HepG2 (cell line): ENCODE data around the gene VAC14.

Source experiments
- ATF2 ChIP-seq: sonication (generic); formaldehyde crosslinking; IDR thresholded peaks from 2 replicates; pipeline ENCODE4 v1.4.0; 2020; ENCODE audit warnings: missing genetic modification reagents
- CEBPB ChIP-seq: IDR thresholded peaks from 2 replicates; pipeline ENCODE4 v1.6.1; 2011; ENCODE audit warnings: low read depth, low read length, improper control_type of control experiment, borderline replicate concordance
- CTCF ChIP-seq: sonication (generic); formaldehyde crosslinking; IDR thresholded peaks from 2 replicates; pipeline ENCODE4 v1.5.0; 2020; ENCODE audit warnings: mild to moderate bottlenecking, missing genetic modification reagents, moderate library complexity
- ESRRA ChIP-seq: sonication (generic); formaldehyde crosslinking; IDR thresholded peaks from 2 replicates; pipeline ENCODE4 v1.5.1; 2020; ENCODE audit warnings: mild to moderate bottlenecking, low read depth, missing genetic modification reagents
- ETV6 ChIP-seq: sonication (generic); formaldehyde crosslinking; conservative IDR thresholded peaks from 2 replicates; pipeline ENCODE4 v1.4.0; 2020; ENCODE audit warnings: missing genetic modification reagents
- HNRNPUL1 ChIP-seq: fragments of 200-400 bp; formaldehyde crosslinking; IDR thresholded peaks from 2 replicates; pipeline ENCODE4 v1.6.1; 2017; ENCODE audit warnings: low read depth, mild to moderate bottlenecking, low read length, moderate library complexity
- ZFP36 ChIP-seq: fragments of 150-350 bp; IDR thresholded peaks from 2 replicates; pipeline ENCODE4 v1.6.1; 2018; ENCODE audit warnings: borderline replicate concordance, low read length, low read depth; ENCODE audit not compliant: partially characterized antibody
- ZNF143 ChIP-seq: sonication (generic); formaldehyde crosslinking; IDR thresholded peaks from 2 replicates; pipeline ENCODE4 v1.4.0; 2020; ENCODE audit warnings: missing genetic modification reagents
- ZNF232 ChIP-seq: sonication (generic); formaldehyde crosslinking; IDR thresholded peaks from 2 replicates; pipeline ENCODE4 v1.4.0; 2020; ENCODE audit warnings: missing genetic modification reagents, borderline replicate concordance
- ZNF672 ChIP-seq: sonication (generic); formaldehyde crosslinking; IDR thresholded peaks from 2 replicates; pipeline ENCODE4 v1.8.1; 2022; ENCODE audit warnings: missing genetic modification reagents

GRCh38 chr16:70805380-70805779 lies 4.4 kb upstream of the VAC14 start:
- TF ChIP-seq ZNF232 (CRISPR knock-in tag) = no peak
- no peak for TF ChIP-seq ZNF143
- no peak for TF ChIP-seq CTCF (CRISPR knock-in tag)
- TF ChIP-seq HNRNPUL1 = no peak
- TF ChIP-seq CEBPB = no peak
- TF ChIP-seq ETV6 (CRISPR knock-in tag) = no peak
- no peak for TF ChIP-seq ZNF672
- TF ChIP-seq ATF2 = no peak
- TF ChIP-seq ZFP36 = no peak
- no peak for TF ChIP-seq ESRRA (CRISPR knock-in tag)
